Measurements from ENCODE around the gene TMCC2.

The TMCC2 gene

DNA sequence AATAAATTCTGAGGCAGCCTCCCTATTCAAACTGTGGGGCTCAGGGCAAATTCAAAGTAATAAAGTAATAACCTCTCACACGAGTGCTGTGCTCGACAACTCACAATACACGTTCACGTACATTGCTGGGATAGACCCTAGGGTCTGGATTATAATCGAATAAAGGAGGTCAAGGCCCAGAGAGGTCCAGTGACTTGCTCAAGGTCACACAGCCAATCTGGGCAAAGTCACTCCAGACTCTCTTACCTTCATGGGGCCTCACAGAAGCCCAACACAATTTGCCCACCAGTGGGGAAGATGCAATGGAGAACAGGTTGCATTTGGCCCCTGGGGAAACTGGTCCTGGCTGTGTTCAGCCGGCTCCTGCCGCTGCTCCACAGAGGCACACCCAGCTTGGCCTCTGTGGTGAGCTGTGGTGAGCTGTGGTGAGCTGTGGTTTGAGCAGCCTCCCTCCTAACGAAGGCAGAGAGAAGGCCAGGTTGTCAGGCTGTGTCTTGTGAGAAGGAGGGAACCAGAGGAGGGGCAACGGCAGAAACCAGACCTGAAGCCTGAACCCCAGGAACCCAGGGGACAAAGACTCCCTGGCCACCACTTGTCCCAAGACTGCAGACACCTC lies 58.7 kb downstream of the TMCC2 start:
- H3K79me2 ChIP-seq (ENCODE audit: control insufficient read depth, low read length): no peaks in the 10 kb centered on the region; the same call in 1 of the 2 replicates
- peaks cover 30% of the 10 kb centered on the region for H3F3A ChIP-seq (ENCODE audit: control insufficient read depth, insufficient read depth)
- H3K9me2 ChIP-seq (replicated peaks; ENCODE audit: control insufficient read depth, low read length): no peaks in the 10 kb centered on the region
- peaks cover 9% of the 10 kb centered on the region for H3K36me3 ChIP-seq (ENCODE audit: control insufficient read depth, low read length)
- peaks cover 84% of the 10 kb centered on the region for H3K4me1 ChIP-seq (ENCODE audit: control insufficient read depth, low read length)
- H3K4me2 ChIP-seq (ENCODE audit: low read length): peak overlapping the region; percentile 87
- TF ChIP-seq CTCF (IDR thresholded peaks at IDR 0.05; ENCODE audit: low read depth, low read length, poor library complexity, severe bottlenecking) (no peak), EZH2phosphoT487 (IDR thresholded peaks at IDR 0.05; ENCODE audit: borderline replicate concordance, low read length) (no peak)
- peak overlapping the region; percentile 99 for H3K27ac ChIP-seq (ENCODE audit: low read depth, low read length)
- H4K20me1 ChIP-seq (ENCODE audit: control insufficient read depth, insufficient read depth, low read depth, low read length): no peaks in the 10 kb centered on the region
- no peaks in the 10 kb centered on the region for H3K9me3 ChIP-seq (ENCODE audit: control insufficient read depth, insufficient read depth, low read length)
- no peaks in the 10 kb centered on the region for H3K27me3 ChIP-seq (ENCODE audit: control insufficient read depth, low read length)
- peak overlapping the region; percentile 65 for H3K4me3 ChIP-seq (ENCODE audit: low read length)

GRCh38 chr1:205287076-205287475 lies 59.3 kb downstream of the TMCC2 start:
- H3K9me2 ChIP-seq (replicated peaks; ENCODE audit: control insufficient read depth, low read length): no peaks in the 10 kb centered on the region
- peak overlapping the region; percentile 65 for H3K4me3 ChIP-seq (ENCODE audit: low read length)
- H3K4me1 ChIP-seq (ENCODE audit: control insufficient read depth, low read length): peaks cover 90% of the 10 kb centered on the region
- H3K79me2 ChIP-seq (ENCODE audit: control insufficient read depth, low read length): no peaks in the 10 kb centered on the region; the same call in 1 of the 2 replicates
- H3K36me3 ChIP-seq (ENCODE audit: control insufficient read depth, low read length): peaks cover 9% of the 10 kb centered on the region
- peaks cover 28% of the 10 kb centered on the region for H3F3A ChIP-seq (ENCODE audit: control insufficient read depth, insufficient read depth)
- H3K27ac ChIP-seq (ENCODE audit: low read depth, low read length): peak overlapping the region; percentile 99
- no peaks in the 10 kb centered on the region for H3K9me3 ChIP-seq (ENCODE audit: control insufficient read depth, insufficient read depth, low read length)
- peak overlapping the region; percentile 87 for H3K4me2 ChIP-seq (ENCODE audit: low read length)
- H3K27me3 ChIP-seq (ENCODE audit: control insufficient read depth, low read length): no peaks in the 10 kb centered on the region
- TF ChIP-seq CTCF (IDR thresholded peaks at IDR 0.05; ENCODE audit: low read depth, low read length, poor library complexity, severe bottlenecking) (no peak), EZH2phosphoT487 (IDR thresholded peaks at IDR 0.05; ENCODE audit: borderline replicate concordance, low read length) (no peak)
- no peaks in the 10 kb centered on the region for H4K20me1 ChIP-seq (ENCODE audit: control insufficient read depth, insufficient read depth, low read depth, low read length)

DNA sequence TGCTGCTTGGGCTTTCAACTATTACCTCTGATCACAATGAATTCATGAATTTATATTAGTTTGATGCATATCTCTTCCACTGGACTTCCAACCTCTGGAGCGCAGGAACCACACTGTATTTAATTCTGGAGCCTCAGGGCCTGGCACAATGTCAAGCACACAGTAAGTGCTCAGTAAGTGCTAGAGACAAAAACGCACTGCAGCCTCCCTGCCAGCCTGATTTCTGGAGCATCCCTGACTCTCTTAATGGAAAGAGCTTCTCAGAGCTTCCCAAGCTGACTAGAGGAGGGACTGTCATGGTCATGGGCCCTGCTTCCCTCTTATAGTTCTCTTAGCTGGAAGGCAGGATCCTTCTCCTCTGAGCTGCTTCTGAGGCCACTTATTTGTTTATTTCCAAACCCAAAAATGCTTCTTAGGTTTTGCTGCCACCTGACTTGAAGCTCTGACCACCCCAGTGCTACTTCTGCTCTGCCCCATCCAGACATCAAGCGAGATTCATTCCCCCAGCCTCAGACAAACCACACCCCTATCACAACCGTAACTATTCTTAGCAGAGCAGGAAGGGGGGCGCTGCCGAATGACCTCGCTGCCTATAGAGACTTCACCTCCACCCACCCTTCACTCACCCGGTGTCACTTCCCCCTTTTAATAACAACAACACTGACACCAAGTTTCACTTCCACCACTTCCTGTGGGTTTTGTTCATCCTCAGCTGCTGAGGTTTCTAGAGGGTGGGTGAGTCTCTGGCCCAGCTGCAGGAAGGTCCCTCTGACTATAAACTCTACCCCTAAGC lies 60.2 kb downstream of the TMCC2 start:
- H3K4me2 ChIP-seq (ENCODE audit: low read length): peak overlapping the region; percentile 87
- no peaks in the 10 kb centered on the region; the same call in 1 of the 2 replicates for H3K79me2 ChIP-seq (ENCODE audit: control insufficient read depth, low read length)
- H3K9me2 ChIP-seq (replicated peaks; ENCODE audit: control insufficient read depth, low read length): no peaks in the 10 kb centered on the region
- no peak for TF ChIP-seq CTCF (IDR thresholded peaks at IDR 0.05; ENCODE audit: low read depth, low read length, poor library complexity, severe bottlenecking)
- TF ChIP-seq EZH2phosphoT487 (IDR thresholded peaks at IDR 0.05; ENCODE audit: borderline replicate concordance, low read length): no peak
- H3K4me1 ChIP-seq (ENCODE audit: control insufficient read depth, low read length): peaks cover 82% of the 10 kb centered on the region
- H3K27me3 ChIP-seq (ENCODE audit: control insufficient read depth, low read length): no peaks in the 10 kb centered on the region
- H3F3A ChIP-seq (ENCODE audit: control insufficient read depth, insufficient read depth): peaks cover 28% of the 10 kb centered on the region
- peaks cover 9% of the 10 kb centered on the region for H3K36me3 ChIP-seq (ENCODE audit: control insufficient read depth, low read length)
- no peaks in the 10 kb centered on the region for H3K9me3 ChIP-seq (ENCODE audit: control insufficient read depth, insufficient read depth, low read length)
- peak overlapping the region; percentile 65 for H3K4me3 ChIP-seq (ENCODE audit: low read length)
- no peaks in the 10 kb centered on the region for H4K20me1 ChIP-seq (ENCODE audit: control insufficient read depth, insufficient read depth, low read depth, low read length)
- H3K27ac ChIP-seq (ENCODE audit: low read depth, low read length): peak overlapping the region; percentile 99

Measured in DOHH2 (cell line).